ENCODE data around the gene JAKMIP2. TPM values are rescaled to one million over a fixed set of nuclear protein-coding genes. Genes with fewer than 3 reads are reported as not detected.

Gene JAKMIP2
- total RNA-seq, 1 experiment from 2014 or later: 6.4 TPM

GRCh38 chr5:147743678-147744374, 38.7 kb downstream of the JAKMIP2 start:
- Histone ChIP-seq H3K4me2 (ENCODE audit: insufficient read depth, insufficient read length, low read length) (no peak overlapping the region), H2BK20ac (ENCODE audit: low read depth, low read length, poor library complexity, severe bottlenecking) (no peak overlapping the region), H2AFZ (ENCODE audit: low read length) (no peak overlapping the region), H4K91ac (ENCODE audit: insufficient read length, low read depth, low read length) (no peak overlapping the region), H3K23me2 (ENCODE audit: insufficient read length, low read depth, low read length, poor library complexity, severe bottlenecking) (no peaks in the 10 kb centered on the region), H2BK15ac (ENCODE audit: low read depth, low read length) (no peak overlapping the region), H4K5ac (ENCODE audit: insufficient read length, low read depth, low read length) (no peak overlapping the region), H4K8ac (replicated peaks; ENCODE audit: insufficient read length, low read depth, low read length) (no peak overlapping the region), H2BK5ac (ENCODE audit: insufficient read length, low read length) (no peak overlapping the region), H2AK5ac (ENCODE audit: insufficient read length, low read length) (no peak overlapping the region), H3K79me1 (ENCODE audit: insufficient read depth, low read depth, low read length, poor library complexity, severe bottlenecking) (no peaks in the 10 kb centered on the region), H3K4me1 (ENCODE audit: insufficient read depth, low read length) (peaks cover 8% of the 10 kb centered on the region), H4K20me1 (ENCODE audit: control insufficient read depth, insufficient read depth, insufficient read length) (no peaks in the 10 kb centered on the region), H3K18ac (ENCODE audit: insufficient read length, low read depth, low read length) (no peak overlapping the region), H3K9me3 (ENCODE audit: control insufficient read depth, low read depth, low read length) (no peaks in the 10 kb centered on the region), H3K23ac (ENCODE audit: insufficient read length, low read depth, low read length) (no peak overlapping the region), H3K79me2 (ENCODE audit: insufficient read depth, low read length) (0 out of 2 replicates have a peak, but pooled peaks cover 1% of the 10 kb centered on the region), H2BK120ac (ENCODE audit: low read depth, low read length, poor library complexity, severe bottlenecking) (no peak overlapping the region), H3T11ph (ENCODE audit: low read length) (no peak overlapping the region), H3K27ac (ENCODE audit: insufficient read length, low read depth, low read length) (no peak overlapping the region), H3K4ac (ENCODE audit: low read depth, low read length) (no peak overlapping the region), H3K27me3 (ENCODE audit: insufficient read depth, low read length) (no peaks in the 10 kb centered on the region), H3K56ac (ENCODE audit: insufficient read length, low read depth, low read length) (no peak overlapping the region), H3K9ac (ENCODE audit: extremely low read depth, insufficient read length, low read length) (no peak overlapping the region), H2BK12ac (ENCODE audit: insufficient read length, low read depth, low read length) (no peak overlapping the region), H3K14ac (ENCODE audit: insufficient read depth, low read length) (no peak overlapping the region)
- Mint-ChIP-seq H3K27me3 (ENCODE audit: low read depth) (no peaks in the 10 kb centered on the region), H3K4me1 (peaks cover 19 to 30% of the 10 kb centered on the region in 2 experiments), H3K36me3 (ENCODE audit: insufficient read depth in 1 of 3, low read depth in 3 of 3) (no peaks in the 10 kb centered on the region), H3K4me3 (no peak overlapping the region), H3K27ac (peak overlapping the region in 1 of 3 experiments; percentile 33; a peak in 1 of 7 replicates), H3K9me3 (no peaks in the 10 kb centered on the region)
- no CpG with 5 or more reads among the region's 1 CpG for WGBS (ENCODE audit: extremely low coverage, insufficient read length, low lambda C conversion rate)
- TF ChIP-seq CTCF (conservative IDR thresholded peaks at IDR 0.05): no peak
- no peak for DNase-seq
